Pancreas (tissue), 10 donors: ENCODE data around the gene GPR137. TPM values are rescaled to one million over a fixed set of nuclear protein-coding genes. Genes with fewer than 3 reads are reported as not detected.

Source experiments
- ATAC-seq, 4 donors: fragments of 200-7000 bp; cut with Tn5 transposase; one replicate each; pipeline versions ENCODE4 v1.8.0 to v1.9.1; 2020; ENCODE audit warnings: mild to moderate bottlenecking in 4 of 4, moderate library complexity in 4 of 4
- DNase-seq, 6 donors: peaks; one replicate each; pipeline ENCODE4 v3.0.0-alpha.2; 2020
- FAIRE-seq: peaks from 2 replicates; lab custom pipeline; 2012; peaks lifted over from hg19 to GRCh38; lab: Jason Lieb, UNC
- H3K27ac ChIP-seq, 4 donors: fragments of 200-600 bp; sonication (generic); 1 replicate in 3 of 4; 2 replicates in 1 of 4; pipeline versions ENCODE4 v1.5.0 to v1.8.0; 2020
- H3K27me3 ChIP-seq, 4 donors: fragments of 200-600 bp; one replicate each; pipeline ENCODE4 v1.8.0; 2021
- H3K36me3 ChIP-seq, 3 donors: fragments of 200-600 bp; sonication (generic) in 1 of 3; one replicate each; pipeline versions ENCODE4 v1.5.0 to v1.8.0; 2020 to 2021
- H3K4me1 ChIP-seq, 3 donors: fragments of 200-600 bp; one replicate each; pipeline ENCODE4 v1.8.0; 2021
- H3K4me3 ChIP-seq, 4 donors: fragments of 200-600 bp; sonication (generic) in 2 of 4; one replicate each; pipeline versions ENCODE4 v1.5.0 to v1.8.0; 2020 to 2021
- H3K9me3 ChIP-seq, 4 donors: fragments of 200-600 bp; one replicate each; pipeline ENCODE4 v1.8.0; 2021
- WGBS, 2 donors: extraction: QIAGEN DNeasy Blood & Tissue Kit; methylation state at CpG; one replicate each; pipeline ENCODE4 v1.1.7; 2013; 5-methylcytosine and 5-hydroxymethylcytosine counted together
- intact Hi-C, 3 donors: fragments of 100-400 bp; cut with DNase I; formaldehyde crosslinking; loops; one replicate each; pipeline versions ENCODE4 v1.11.1 to v1.14.2; 2022
- polyA plus RNA-seq, 2 donors: library from polyadenylated mRNA; stranded (reverse); fragments of 200-250 nt; gene quantifications; one replicate each; pipeline ENCODE4 v1.2.3, GENCODE V29; 2013
- total RNA-seq, 6 donors: library from RNA; stranded (reverse); fragmentation: NEBNext Ultra II Directional in 4 of 6; extraction: Animal tissue kit (Norgen Biotek cat#: 25700) in 4 of 6; gene quantifications; one replicate each; pipeline versions ENCODE4 v1.2.1 to v1.2.4, GENCODE V29; 2021 to 2023
- TF ChIP-seq, protein P1 (sequence below), 4 donors: fragments of 200-600 bp; sonication (generic) in 3 of 4; IDR thresholded peaks; one replicate each; pipeline versions ENCODE4 v1.5.0 to v1.8.0; 2021; ENCODE audit warnings: antibody characterized with exemption in 4 of 4
- donor health status: healthy with polysubstance abuse.
- donor health status: DM: no; HTN: no; CAD: no; lungs with moderate emphysema.
- donor health status: DM: no; HTN: no; CAD: no.
- donor health status: control.
- donor health status: control.
- donor health status: Bipolar disorder and iron deficiency.
- donor health status: DM: yes; HTN: yes; CAD: no.
- donor health status: DM: no; HTN: no; CAD: no.
- donor health status: DM: no; HTN: no; CAD: no.
- donor health status: DM: yes; HTN: yes; CAD: no.

GPR137 gene
- total and polyA plus RNA-seq, 8 donors = 7.1 to 27.9 (median 14.0) TPM

GRCh38 chr11:64283092-64283491 lies 2.6 kb upstream of the GPR137 start:
- Histone ChIP-seq H3K4me1 (peaks cover 13 to 14% (median 14%) of the 10 kb centered on the region in 3 donors), H3K9me3 (no peaks in the 10 kb centered on the region), H3K36me3 (no peaks in the 10 kb centered on the region), H3K27me3 (no peaks in the 10 kb centered on the region), H3K27ac (no peak overlapping the region), H3K4me3 (no peak overlapping the region)
- WGBS, 2 donors = 93% methylated on average over 3 of the region's 3 CpGs
- no peak for FAIRE-seq
- intact Hi-C loops = no loop called here
- no peak for ATAC-seq
- TF ChIP-seq, protein P1, sequence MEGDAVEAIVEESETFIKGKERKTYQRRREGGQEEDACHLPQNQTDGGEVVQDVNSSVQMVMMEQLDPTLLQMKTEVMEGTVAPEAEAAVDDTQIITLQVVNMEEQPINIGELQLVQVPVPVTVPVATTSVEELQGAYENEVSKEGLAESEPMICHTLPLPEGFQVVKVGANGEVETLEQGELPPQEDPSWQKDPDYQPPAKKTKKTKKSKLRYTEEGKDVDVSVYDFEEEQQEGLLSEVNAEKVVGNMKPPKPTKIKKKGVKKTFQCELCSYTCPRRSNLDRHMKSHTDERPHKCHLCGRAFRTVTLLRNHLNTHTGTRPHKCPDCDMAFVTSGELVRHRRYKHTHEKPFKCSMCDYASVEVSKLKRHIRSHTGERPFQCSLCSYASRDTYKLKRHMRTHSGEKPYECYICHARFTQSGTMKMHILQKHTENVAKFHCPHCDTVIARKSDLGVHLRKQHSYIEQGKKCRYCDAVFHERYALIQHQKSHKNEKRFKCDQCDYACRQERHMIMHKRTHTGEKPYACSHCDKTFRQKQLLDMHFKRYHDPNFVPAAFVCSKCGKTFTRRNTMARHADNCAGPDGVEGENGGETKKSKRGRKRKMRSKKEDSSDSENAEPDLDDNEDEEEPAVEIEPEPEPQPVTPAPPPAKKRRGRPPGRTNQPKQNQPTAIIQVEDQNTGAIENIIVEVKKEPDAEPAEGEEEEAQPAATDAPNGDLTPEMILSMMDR (IDR thresholded peaks at IDR 0.05) = no peak
- DNase-seq = no peak

- TF ChIP-seq, protein P1 (IDR thresholded peaks at IDR 0.05) = no peak
- Histone ChIP-seq H3K36me3 (no peaks in the 10 kb centered on the region), H3K27me3 (no peaks in the 10 kb centered on the region), H3K9me3 (no peaks in the 10 kb centered on the region), H3K27ac (peak within 1 kb of the TSS; percentile 80 to 92 (median 88)), H3K4me1 (peaks cover 13 to 14% (median 14%) of the 10 kb centered on the region in 3 donors), H3K4me3 (peak within 1 kb of the TSS; percentile 53 to 91 (median 80))
- DNase-seq (peak; percentile 93 to 98 (median 96)), FAIRE-seq (no peak), ATAC-seq (peak; percentile 82 to 94 (median 91))
- WGBS, 2 donors = 2% methylated on average over 40 to 44 of the region's 44 CpGs
- intact Hi-C loops = no loop called here
These were observed 1.3 kb upstream of the GPR137 start, which contains the start of gene BAD for GRCh38 chr11:64284048-64284961. TSS of gene BAD (minus strand) at chr11:64284665. CDS start at chr11:64284368, 297 bp downstream.

DNA sequence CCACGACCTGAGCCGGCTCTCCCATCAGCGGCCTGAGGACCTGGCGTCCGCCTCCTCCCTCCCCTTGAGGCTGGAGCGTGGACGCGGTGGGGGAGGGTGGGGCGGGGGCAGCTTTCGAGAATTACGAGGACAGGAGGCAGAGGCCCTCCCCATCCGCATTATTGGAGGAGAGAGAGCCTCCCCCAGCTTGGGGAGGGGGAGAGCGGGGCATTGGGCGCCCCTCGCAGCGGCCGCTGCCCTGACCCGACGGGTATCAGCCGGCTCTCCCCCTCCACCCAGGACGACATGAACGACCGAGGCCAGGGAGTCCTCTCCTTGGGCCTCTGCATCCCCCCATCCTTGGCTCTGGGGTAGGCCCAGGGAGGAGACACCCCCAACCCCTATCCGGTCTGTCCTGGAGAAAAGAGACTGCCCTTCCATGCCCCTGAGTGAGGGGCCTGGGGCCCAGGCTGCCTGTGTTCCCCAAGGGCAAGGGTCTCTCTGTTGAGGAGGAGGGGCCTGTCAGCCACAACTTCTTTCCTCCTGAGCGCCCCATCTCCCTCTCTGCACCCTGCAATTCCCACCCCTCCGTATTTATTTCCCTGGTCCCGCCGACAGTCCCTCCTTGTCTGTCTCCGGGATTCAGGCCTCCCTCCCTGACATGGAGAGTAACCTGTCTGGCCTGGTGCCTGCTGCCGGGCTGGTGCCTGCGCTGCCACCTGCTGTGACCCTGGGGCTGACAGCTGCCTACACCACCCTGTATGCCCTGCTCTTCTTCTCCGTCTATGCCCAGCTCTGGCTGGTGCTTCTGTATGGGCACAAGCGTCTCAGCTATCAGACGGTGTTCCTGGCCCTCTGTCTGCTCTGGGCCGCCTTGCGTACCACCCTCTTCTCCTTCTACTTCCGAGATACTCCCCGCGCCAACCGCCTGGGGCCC lies 495 bp downstream of the GPR137 start:
- H3K9me3 ChIP-seq = no peaks in the 10 kb centered on the region
- intact Hi-C loops = no loop called here
- 17 to 23% methylated on average over 29 to 40 of the region's 40 CpGs for WGBS, 2 donors
- peak; percentile 28 to 41 (median 34) for ATAC-seq
- no peak for FAIRE-seq
- no peaks in the 10 kb centered on the region for H3K36me3 ChIP-seq
- H3K4me3 ChIP-seq = peak overlapping the region; percentile 53 to 91 (median 80)
- no peaks in the 10 kb centered on the region for H3K27me3 ChIP-seq
- peak overlapping the region; percentile 80 to 92 (median 88) for H3K27ac ChIP-seq
- H3K4me1 ChIP-seq = peaks cover 13 to 14% (median 14%) of the 10 kb centered on the region in 3 donors
- TF ChIP-seq, protein P1 (IDR thresholded peaks at IDR 0.05) = no peak
- DNase-seq = peak; percentile 64 to 91 (median 74)

- DNase-seq = no peak
- intact Hi-C loops = no loop called here
- no peak for FAIRE-seq
These were observed 1.1 kb downstream of the GPR137 start for GRCh38 chr11:64286801-64287159.

More at GRCh38 chr11:64286801-64287159, 1.1 kb downstream of the GPR137 start:
- WGBS, 2 donors = 57 to 62% methylated on average over 9 of the region's 9 CpGs
- no peaks in the 10 kb centered on the region for H3K36me3 ChIP-seq
- TF ChIP-seq, protein P1 (IDR thresholded peaks at IDR 0.05) = no peak
- H3K9me3 ChIP-seq = no peaks in the 10 kb centered on the region
- no peaks in the 10 kb centered on the region for H3K27me3 ChIP-seq
- H3K27ac ChIP-seq = no peak overlapping the region
- H3K4me1 ChIP-seq = peaks cover 14 to 18% (median 17%) of the 10 kb centered on the region in 3 donors
- no peak overlapping the region for H3K4me3 ChIP-seq
- no peak for ATAC-seq
